ENCODE results near the gene RAB6D.
"Not testable (repeated sequence)": the region's sequence is repeated elsewhere in the genome, so short reads cannot be mapped to it uniquely, and the experiment has no call there.

The RAB6D gene

GRCh38 chr2:131366643-131367042 lies 2.7 kb upstream of the RAB6D start:
- no peak for DNase-seq (ENCODE audit: low spot score)

GRCh38 chr2:131365452-131365851 lies 1.5 kb upstream of the RAB6D start:
- DNase-seq (ENCODE audit: low spot score): no peak

GRCh38 chr2:131363213-131363612 lies 755 bp downstream of the RAB6D start:
- peak; percentile 38 for DNase-seq (ENCODE audit: low spot score)

GRCh38 chr2:131361773-131362172 lies 2.2 kb downstream of the RAB6D start:
- DNase-seq (ENCODE audit: low spot score): not testable (repeated sequence)

- DNase-seq (ENCODE audit: low spot score): not testable (repeated sequence)
Measured at GRCh38 chr2:131353167-131353697, 10.7 kb downstream of the RAB6D start.

- no peak for DNase-seq (ENCODE audit: low spot score)
Measured at GRCh38 chr2:131349021-131349420, 14.9 kb downstream of the RAB6D start.

GRCh38 chr2:131347035-131347434 lies 16.9 kb downstream of the RAB6D start:
- DNase-seq (ENCODE audit: low spot score): not testable (repeated sequence)

GRCh38 chr2:131339307-131339706 lies 24.7 kb downstream of the RAB6D start:
- not testable (repeated sequence) for DNase-seq (ENCODE audit: low spot score)

- peak; percentile 36 for DNase-seq (ENCODE audit: low spot score)
Measured at GRCh38 chr2:131335319-131335718, 28.6 kb downstream of the RAB6D start.

GRCh38 chr2:131332709-131333108 lies 31.3 kb downstream of the RAB6D start:
- not testable (repeated sequence) for DNase-seq (ENCODE audit: low spot score)

- DNase-seq (ENCODE audit: low spot score): not testable (repeated sequence)
Measured at GRCh38 chr2:131331000-131331399, 33.0 kb downstream of the RAB6D start.

- DNase-seq (ENCODE audit: low spot score): no peak
Measured at GRCh38 chr2:131322209-131322608, 41.8 kb downstream of the RAB6D start.

GRCh38 chr2:131321344-131321743 lies 42.6 kb downstream of the RAB6D start:
- DNase-seq (ENCODE audit: low spot score): not testable (repeated sequence)

GRCh38 chr2:131311001-131311400 lies 53.0 kb downstream of the RAB6D start:
- not testable (repeated sequence) for DNase-seq (ENCODE audit: low spot score)
